Measurements from ENCODE around the gene TBC1D13. TPM values are rescaled to one million over a fixed set of nuclear protein-coding genes. Genes with fewer than 3 reads are reported as not detected.
A peak's percentile ranks its signal among the peaks of the same experiment; 100 is the strongest.

Gene TBC1D13
- total and polyA plus RNA-seq, 10 of the 15 experiments (the other 5 are each of a cell fraction or from before 2014, with no cell fraction given): 3.0 to 23.1 (median 16.5) TPM

DNA sequence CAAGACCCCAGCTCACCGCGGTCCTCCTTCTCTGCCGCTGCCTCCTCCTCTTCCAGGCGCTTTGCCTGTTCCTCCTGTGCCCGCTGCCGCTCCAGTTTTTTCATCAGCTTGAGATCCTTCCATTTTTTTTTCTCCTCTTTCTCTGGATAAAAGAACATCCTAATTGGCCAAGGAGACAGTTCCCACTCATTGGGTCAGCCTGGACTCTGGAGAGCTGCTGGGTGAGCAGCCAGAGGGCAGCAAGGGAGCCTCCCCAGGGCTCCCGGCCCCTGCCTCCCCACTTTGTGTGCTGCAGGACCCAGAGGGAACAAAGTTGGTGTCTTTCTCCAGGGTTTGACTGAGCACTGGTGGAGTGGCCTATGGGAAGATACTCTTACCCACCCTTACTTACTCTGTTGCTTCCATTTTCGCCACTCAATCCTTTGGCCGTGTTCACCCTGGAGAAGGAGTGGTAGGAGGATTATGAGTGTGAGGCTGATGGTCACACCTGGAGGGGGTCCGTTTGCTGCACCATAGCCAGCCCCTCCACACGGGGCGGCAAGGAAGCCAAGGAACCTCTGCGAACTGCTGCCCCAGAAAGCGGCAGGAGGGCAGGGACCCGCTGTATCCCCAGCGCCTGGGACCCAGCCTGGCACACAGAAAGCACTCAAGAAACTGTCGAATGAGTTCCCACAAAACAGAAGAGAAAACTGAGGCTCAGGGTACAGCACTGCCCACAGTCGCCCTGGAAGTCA is 41.8 kb downstream of the TBC1D13 start:
- peaks cover 14% of the 10 kb centered on the region for H3K79me2 ChIP-seq (ENCODE audit: control insufficient read depth, insufficient read depth, low read length)
- no peaks in the 10 kb centered on the region for H3K9me3 ChIP-seq (replicated peaks; ENCODE audit: control insufficient read depth, insufficient read depth, low read length)
- ChIA-PET POLR2A (interaction anchor here (1.0 to 1.8 kb wide), 5 partner anchors 10 to 144 kb away, joined by 3 to 15 read pairs (median 4); partner anchors contain the start of gene ENDOG), CTCF (interaction anchor here (0.5 to 2.9 kb wide), 9 partner anchors 9 to 185 kb away, joined by 3 to 29 read pairs (median 3); partner anchors contain the start of gene ENDOG), RAD21 (ENCODE audit: unreplicated experiment) (interaction anchor here (1.0 to 1.4 kb wide), 4 partner anchors 11 to 199 kb away, joined by 3 to 12 read pairs (median 4); partner anchors contain the start of genes ENDOG and SH3GLB2), SMC1A (ENCODE audit: uncharacterized antibody, unreplicated experiment) (interaction anchor here (1.3 kb wide), 2 partner anchors 11 kb away, joined by 6 to 8 read pairs; partner anchors contain the start of gene ENDOG)
- peak overlapping the region; percentile 85 for H2AFZ ChIP-seq (ENCODE audit: control insufficient read depth, low read depth, low read length)
- in situ Hi-C loops (cut with MboI): no loop called here
- ATAC-seq (peak; percentile 20), DNase-seq (ENCODE audit: low read depth, low spot score) (no peak), FAIRE-seq (no peak)
- H4K20me1 ChIP-seq (ENCODE audit: control insufficient read depth, insufficient read depth): no peaks in the 10 kb centered on the region
- 32% methylated on average over 18 of the region's 18 CpGs for WGBS (ENCODE audit: insufficient coverage, insufficient replicate concordance, low lambda C conversion rate, missing lambda C conversion rate)
- peaks cover 7% of the 10 kb centered on the region; the same call in 1 of the 2 replicates for H3K4me1 ChIP-seq (ENCODE audit: control insufficient read depth, insufficient read depth, low read length)
- peak overlapping the region; percentile 92 for H3K4me3 ChIP-seq
- peak overlapping the region; percentile 72 for H3K27ac ChIP-seq (ENCODE audit: control insufficient read depth, insufficient read depth)
- TF ChIP-seq KDM1A (IDR thresholded peaks at IDR 0.05; ENCODE audit: borderline replicate concordance) (no peak), MTA2 (IDR thresholded peaks at IDR 0.05; ENCODE audit: low read depth) (no peak), SIN3A (IDR thresholded peaks at IDR 0.05; ENCODE audit: low read depth, low read length) (no peak)
- TF ChIP-seq, protein P1, sequence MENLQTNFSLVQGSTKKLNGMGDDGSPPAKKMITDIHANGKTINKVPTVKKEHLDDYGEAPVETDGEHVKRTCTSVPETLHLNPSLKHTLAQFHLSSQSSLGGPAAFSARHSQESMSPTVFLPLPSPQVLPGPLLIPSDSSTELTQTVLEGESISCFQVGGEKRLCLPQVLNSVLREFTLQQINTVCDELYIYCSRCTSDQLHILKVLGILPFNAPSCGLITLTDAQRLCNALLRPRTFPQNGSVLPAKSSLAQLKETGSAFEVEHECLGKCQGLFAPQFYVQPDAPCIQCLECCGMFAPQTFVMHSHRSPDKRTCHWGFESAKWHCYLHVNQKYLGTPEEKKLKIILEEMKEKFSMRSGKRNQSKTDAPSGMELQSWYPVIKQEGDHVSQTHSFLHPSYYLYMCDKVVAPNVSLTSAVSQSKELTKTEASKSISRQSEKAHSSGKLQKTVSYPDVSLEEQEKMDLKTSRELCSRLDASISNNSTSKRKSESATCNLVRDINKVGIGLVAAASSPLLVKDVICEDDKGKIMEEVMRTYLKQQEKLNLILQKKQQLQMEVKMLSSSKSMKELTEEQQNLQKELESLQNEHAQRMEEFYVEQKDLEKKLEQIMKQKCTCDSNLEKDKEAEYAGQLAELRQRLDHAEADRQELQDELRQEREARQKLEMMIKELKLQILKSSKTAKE (IDR thresholded peaks at IDR 0.05; ENCODE audit: low read depth, poor library complexity, severe bottlenecking): no peak
- H3K27me3 ChIP-seq (replicated peaks in 1 of 2; ENCODE audit: control insufficient read depth in 2 of 2, insufficient read depth in 2 of 2, low read length in 1 of 2): no peaks in the 10 kb centered on the region
- peak overlapping the region; percentile 89 for H3K9ac ChIP-seq (ENCODE audit: control insufficient read depth, insufficient read depth, low read length)
- H3K36me3 ChIP-seq (ENCODE audit: control insufficient read depth in 2 of 2, insufficient read depth in 2 of 2, low read length in 1 of 2): peaks cover 12 to 19% of the 10 kb centered on the region in 2 experiments
- TSS peak; percentile 59 for BruUV-seq (replicated peaks)
- peak overlapping the region; percentile 80 for H3K4me2 ChIP-seq (ENCODE audit: control insufficient read depth, insufficient read depth)
- intact Hi-C loops (cut with micrococcal nuclease; ENCODE audit: unreplicated experiment): no loop called here
